ENCODE measurements around the gene ARNT2. TPM values are rescaled to one million over a fixed set of nuclear protein-coding genes. Genes with fewer than 3 reads are reported as not detected.
A peak's percentile ranks its signal among the peaks of the same experiment; 100 is the strongest.

Gene ARNT2
- total RNA-seq, 1 donor = 12.7 TPM

DNA sequence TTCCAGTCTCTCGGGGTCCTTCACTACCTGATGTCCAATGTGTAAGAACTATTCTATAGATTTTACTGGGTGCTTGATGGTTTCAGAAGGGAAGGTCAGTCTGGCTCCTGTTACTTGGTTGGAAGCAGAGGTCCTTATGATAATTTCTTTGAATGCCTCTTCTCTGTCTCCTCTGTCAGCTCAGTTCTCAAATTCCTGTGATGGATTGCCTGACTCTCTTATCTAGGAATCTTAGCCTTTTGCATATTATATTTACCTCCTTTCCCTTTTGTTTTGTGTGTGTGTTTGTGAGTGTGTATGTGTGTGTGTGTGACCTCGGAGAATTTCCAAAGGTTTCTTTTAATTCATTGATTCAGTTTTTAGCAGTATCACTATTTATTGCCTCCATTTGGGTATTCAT lies 88.2 kb downstream of the ARNT2 start:
- no peak for TF ChIP-seq CTCF (IDR thresholded peaks at IDR 0.05; ENCODE audit: insufficient read depth, low read length)
- DNase-seq (ENCODE audit: low read depth) = no peak
- no peak overlapping the region for H3K4me3 ChIP-seq (ENCODE audit: low read depth, low read length)

DNA sequence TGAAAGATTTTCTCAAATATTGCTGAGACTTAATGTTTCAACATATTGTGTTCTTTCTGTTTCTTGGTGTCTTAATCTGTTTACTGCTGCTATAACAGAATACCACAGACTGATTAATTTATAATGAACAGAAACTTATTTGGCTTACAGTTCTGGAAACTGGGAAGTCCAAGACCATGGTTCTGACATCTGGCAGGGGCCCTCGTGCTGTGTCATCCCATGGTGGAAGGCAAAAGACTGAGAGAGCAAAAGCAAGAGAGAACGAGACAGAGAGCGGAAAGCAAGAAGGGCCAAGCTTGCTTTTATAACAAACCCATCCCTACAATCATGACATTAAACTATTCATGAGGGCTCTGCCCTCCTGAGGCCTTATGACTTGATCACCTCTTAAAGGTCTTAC lies 88.7 kb downstream of the ARNT2 start:
- DNase-seq (ENCODE audit: low read depth) = no peak
- H3K4me3 ChIP-seq (ENCODE audit: low read depth, low read length) = no peak overlapping the region
- no peak for TF ChIP-seq CTCF (IDR thresholded peaks at IDR 0.05; ENCODE audit: insufficient read depth, low read length)

DNA sequence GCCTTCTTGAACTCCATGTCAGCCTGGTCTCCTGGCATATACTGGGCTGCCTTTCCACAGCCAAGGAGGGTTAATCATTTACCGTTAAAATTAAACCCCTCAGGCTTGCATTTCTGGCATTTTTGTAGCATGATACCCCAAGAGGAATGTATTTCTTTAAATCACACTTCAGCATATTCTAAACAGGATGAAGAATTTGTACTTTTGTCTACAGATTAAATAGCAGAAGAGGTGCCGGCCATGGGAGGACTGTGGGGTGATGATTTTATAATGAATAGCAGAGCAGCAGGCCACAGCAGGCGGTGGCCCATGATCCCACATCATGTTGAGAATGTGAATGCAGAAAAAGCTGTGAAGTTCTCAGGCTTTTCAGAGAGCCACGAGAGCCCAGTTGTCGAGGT lies 90.2 kb downstream of the ARNT2 start:
- no peak overlapping the region for H3K4me3 ChIP-seq (ENCODE audit: low read depth, low read length)
- DNase-seq (ENCODE audit: low read depth) = peak; percentile 75
- no peak for TF ChIP-seq CTCF (IDR thresholded peaks at IDR 0.05; ENCODE audit: insufficient read depth, low read length)

DNA sequence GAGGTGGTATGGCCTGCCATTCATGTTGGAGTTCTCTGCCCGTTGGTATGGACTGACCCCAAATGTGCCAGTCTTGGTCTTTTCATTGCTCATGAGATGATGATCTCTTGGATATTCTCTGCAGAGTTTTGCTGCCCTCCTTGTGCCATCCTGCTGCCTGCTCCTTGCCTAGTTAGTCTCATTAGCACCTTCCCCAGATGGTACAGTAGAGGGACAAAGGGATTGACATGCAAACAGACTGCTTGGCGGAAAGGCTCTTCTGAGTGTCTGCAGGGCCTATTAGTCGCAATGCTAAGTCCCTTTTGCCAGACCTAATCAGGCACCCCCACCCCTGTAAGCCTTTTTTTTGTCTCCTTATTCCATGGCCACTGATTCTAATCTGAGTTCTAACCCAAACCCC lies 90.6 kb downstream of the ARNT2 start:
- H3K4me3 ChIP-seq (ENCODE audit: low read depth, low read length) = no peak overlapping the region
- no peak for TF ChIP-seq CTCF (IDR thresholded peaks at IDR 0.05; ENCODE audit: insufficient read depth, low read length)
- DNase-seq (ENCODE audit: low read depth) = no peak

GRCh38 chr15:80495401-80495942 lies 91.3 kb downstream of the ARNT2 start:
- TF ChIP-seq CTCF (IDR thresholded peaks at IDR 0.05; ENCODE audit: insufficient read depth, low read length) = no peak
- peak; percentile 49 for DNase-seq (ENCODE audit: low read depth)
- no peak overlapping the region for H3K4me3 ChIP-seq (ENCODE audit: low read depth, low read length)

DNA sequence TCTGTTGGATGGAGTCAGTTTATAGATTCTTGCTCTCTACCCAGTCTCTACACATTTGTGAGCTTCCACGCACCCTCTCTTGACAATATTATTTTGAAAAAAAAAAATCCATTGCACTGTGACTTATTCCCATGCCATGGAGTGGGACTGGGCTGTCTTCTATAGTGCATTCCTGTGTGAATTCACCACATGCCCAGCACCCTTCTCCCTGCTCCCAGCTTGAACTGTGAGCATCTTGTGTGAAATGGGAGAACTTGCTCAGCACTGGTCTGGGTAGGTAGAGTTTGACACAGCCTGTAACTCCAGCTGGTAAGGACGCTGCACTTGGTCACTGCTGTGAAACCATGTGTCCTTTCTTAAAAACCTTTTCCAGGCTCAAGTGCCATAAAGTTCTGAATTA lies 91.9 kb downstream of the ARNT2 start:
- no peak for DNase-seq (ENCODE audit: low read depth)
- TF ChIP-seq CTCF (IDR thresholded peaks at IDR 0.05; ENCODE audit: insufficient read depth, low read length) = no peak
- H3K4me3 ChIP-seq (ENCODE audit: low read depth, low read length) = no peak overlapping the region

- no peak for DNase-seq (ENCODE audit: low read depth)
- no peak for TF ChIP-seq CTCF (IDR thresholded peaks at IDR 0.05; ENCODE audit: insufficient read depth, low read length)
- no peak overlapping the region for H3K4me3 ChIP-seq (ENCODE audit: low read depth, low read length)
These were observed 93.0 kb downstream of the ARNT2 start for GRCh38 chr15:80497221-80497620.
